HL-60 (cell line): ENCODE measurements around the gene ACTN1.

Experiments
- DNase-seq, 2 experiments: peaks; one replicate each; pipeline ENCODE4 v3.0.0-alpha.2; 2010 to 2020; ENCODE audit warnings: low read depth in 1 of 2, low spot score in 1 of 2
- H3K27ac ChIP-seq: fragments of 250-450 bp; sonication (Bioruptor Pico); replicated peaks from 2 replicates; pipeline ENCODE4 v1.5.1; 2020; ENCODE audit warnings: mild to moderate bottlenecking, moderate library complexity
- H3K27me3 ChIP-seq: fragments of 250-450 bp; sonication (Bioruptor Pico); 2 replicates; pipeline ENCODE4 v1.5.1; 2021; ENCODE audit warnings: mild to moderate bottlenecking, moderate library complexity; ENCODE audit not compliant: insufficient read depth, poor library complexity, severe bottlenecking
- H3K4me3 ChIP-seq: replicated peaks from 2 replicates; pipeline ENCODE4 v1.5.1; 2011; ENCODE audit warnings: mild to moderate bottlenecking, control low read depth, low read length; ENCODE audit not compliant: insufficient read depth
- GABPA ChIP-seq: IDR thresholded peaks from 2 replicates; pipeline ENCODE4 v1.6.1; 2012; ENCODE audit warnings: low read depth
- POLR2AphosphoS5 ChIP-seq: IDR thresholded peaks from 2 replicates; pipeline ENCODE4 v1.6.1; 2012; ENCODE audit warnings: low read depth
- SPI1 ChIP-seq: IDR thresholded peaks from 2 replicates; pipeline ENCODE4 v1.6.1; 2012; ENCODE audit warnings: low read depth, mild to moderate bottlenecking, borderline replicate concordance
- TF ChIP-seq, protein P1 (sequence below): IDR thresholded peaks from 2 replicates; pipeline ENCODE4 v1.6.1; 2012; ENCODE audit warnings: low read depth; ENCODE audit not compliant: insufficient replicate concordance
- TF ChIP-seq, protein P2 (sequence below): IDR thresholded peaks from one replicate; pipeline ENCODE4 v1.5.1; 2011; ENCODE audit warnings: low read length, control low read depth, inconsistent platforms; ENCODE audit not compliant: insufficient read depth

The ACTN1 gene

DNA sequence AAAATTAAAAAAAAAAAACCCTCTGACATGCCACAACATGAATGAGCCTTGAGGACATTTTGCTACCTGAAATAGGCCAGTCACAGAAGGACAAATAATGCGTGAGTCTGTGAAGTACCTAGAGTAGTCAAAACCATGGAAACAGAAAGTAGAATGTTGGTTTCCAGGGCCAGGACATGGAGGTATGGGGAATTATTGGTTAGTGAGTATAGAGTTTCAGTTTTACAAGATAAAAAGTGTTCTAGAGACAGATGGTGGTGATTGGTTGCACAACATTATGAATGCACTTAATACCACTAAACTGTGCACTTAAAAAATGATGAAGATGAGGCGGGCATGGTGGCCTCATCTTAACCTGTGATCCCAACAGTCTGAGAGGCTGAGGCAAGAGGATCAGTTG is 138.6 kb downstream of the ACTN1 start:
- H3K27ac ChIP-seq: no peak overlapping the region
- TF ChIP-seq GABPA: no peak
- TF ChIP-seq, protein P1, sequence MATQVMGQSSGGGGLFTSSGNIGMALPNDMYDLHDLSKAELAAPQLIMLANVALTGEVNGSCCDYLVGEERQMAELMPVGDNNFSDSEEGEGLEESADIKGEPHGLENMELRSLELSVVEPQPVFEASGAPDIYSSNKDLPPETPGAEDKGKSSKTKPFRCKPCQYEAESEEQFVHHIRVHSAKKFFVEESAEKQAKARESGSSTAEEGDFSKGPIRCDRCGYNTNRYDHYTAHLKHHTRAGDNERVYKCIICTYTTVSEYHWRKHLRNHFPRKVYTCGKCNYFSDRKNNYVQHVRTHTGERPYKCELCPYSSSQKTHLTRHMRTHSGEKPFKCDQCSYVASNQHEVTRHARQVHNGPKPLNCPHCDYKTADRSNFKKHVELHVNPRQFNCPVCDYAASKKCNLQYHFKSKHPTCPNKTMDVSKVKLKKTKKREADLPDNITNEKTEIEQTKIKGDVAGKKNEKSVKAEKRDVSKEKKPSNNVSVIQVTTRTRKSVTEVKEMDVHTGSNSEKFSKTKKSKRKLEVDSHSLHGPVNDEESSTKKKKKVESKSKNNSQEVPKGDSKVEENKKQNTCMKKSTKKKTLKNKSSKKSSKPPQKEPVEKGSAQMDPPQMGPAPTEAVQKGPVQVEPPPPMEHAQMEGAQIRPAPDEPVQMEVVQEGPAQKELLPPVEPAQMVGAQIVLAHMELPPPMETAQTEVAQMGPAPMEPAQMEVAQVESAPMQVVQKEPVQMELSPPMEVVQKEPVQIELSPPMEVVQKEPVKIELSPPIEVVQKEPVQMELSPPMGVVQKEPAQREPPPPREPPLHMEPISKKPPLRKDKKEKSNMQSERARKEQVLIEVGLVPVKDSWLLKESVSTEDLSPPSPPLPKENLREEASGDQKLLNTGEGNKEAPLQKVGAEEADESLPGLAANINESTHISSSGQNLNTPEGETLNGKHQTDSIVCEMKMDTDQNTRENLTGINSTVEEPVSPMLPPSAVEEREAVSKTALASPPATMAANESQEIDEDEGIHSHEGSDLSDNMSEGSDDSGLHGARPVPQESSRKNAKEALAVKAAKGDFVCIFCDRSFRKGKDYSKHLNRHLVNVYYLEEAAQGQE: no peak
- TF ChIP-seq, protein P2, sequence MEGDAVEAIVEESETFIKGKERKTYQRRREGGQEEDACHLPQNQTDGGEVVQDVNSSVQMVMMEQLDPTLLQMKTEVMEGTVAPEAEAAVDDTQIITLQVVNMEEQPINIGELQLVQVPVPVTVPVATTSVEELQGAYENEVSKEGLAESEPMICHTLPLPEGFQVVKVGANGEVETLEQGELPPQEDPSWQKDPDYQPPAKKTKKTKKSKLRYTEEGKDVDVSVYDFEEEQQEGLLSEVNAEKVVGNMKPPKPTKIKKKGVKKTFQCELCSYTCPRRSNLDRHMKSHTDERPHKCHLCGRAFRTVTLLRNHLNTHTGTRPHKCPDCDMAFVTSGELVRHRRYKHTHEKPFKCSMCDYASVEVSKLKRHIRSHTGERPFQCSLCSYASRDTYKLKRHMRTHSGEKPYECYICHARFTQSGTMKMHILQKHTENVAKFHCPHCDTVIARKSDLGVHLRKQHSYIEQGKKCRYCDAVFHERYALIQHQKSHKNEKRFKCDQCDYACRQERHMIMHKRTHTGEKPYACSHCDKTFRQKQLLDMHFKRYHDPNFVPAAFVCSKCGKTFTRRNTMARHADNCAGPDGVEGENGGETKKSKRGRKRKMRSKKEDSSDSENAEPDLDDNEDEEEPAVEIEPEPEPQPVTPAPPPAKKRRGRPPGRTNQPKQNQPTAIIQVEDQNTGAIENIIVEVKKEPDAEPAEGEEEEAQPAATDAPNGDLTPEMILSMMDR: no peak
- TF ChIP-seq SPI1: no peak
- no peak for TF ChIP-seq POLR2AphosphoS5
- H3K4me3 ChIP-seq: no peak overlapping the region
- DNase-seq: no peak
- H3K27me3 ChIP-seq: no peaks in the 10 kb centered on the region

DNA sequence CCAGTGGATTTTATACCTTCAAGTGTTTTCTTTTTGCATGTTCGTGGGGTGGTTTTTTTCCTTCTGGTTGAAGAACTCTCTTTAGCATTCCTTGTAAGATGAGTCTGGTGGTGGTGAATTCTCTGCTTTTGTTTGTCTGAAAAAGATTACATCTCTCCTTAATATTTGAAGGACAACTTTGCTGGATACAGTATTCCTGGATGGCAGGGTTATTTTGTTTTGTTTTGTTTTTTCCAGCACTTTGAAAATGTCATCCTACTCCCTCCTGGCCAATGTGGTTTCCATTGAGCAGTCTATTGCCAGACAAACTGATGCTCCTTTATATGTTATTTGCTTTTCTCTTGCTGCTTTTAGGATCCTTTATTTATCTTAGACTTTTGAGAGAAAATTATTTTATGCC is 143.0 kb downstream of the ACTN1 start:
- Histone ChIP-seq H3K27me3 (no peaks in the 10 kb centered on the region), H3K27ac (no peak overlapping the region), H3K4me3 (no peak overlapping the region)
- TF ChIP-seq SPI1 (no peak), GABPA (no peak), POLR2AphosphoS5 (no peak)
- TF ChIP-seq, protein P2: no peak
- TF ChIP-seq, protein P1: no peak
- no peak for DNase-seq

DNA sequence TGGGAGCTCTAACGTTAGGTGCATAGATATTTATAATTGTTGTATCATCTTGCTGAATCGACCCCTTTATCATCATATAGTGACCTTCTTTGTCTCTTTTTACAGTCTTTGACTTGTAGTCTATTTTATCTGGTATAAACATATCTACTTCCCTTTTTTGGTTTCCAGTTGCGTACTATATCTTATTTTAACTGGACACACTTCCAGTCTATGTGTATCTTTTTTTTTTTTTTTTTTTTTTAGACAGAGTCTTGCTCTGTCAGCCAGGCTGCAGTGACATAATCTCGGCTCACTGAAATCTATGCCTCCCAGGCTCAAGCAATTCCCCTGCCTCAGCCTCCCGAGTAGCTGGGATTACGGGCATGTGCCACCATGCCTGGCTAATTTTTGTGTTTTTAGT is 144.3 kb downstream of the ACTN1 start:
- TF ChIP-seq, protein P1: no peak
- no peak for TF ChIP-seq POLR2AphosphoS5
- no peak for TF ChIP-seq SPI1
- TF ChIP-seq, protein P2: no peak
- H3K4me3 ChIP-seq: no peak overlapping the region
- no peak overlapping the region for H3K27ac ChIP-seq
- no peak for DNase-seq
- H3K27me3 ChIP-seq: no peaks in the 10 kb centered on the region
